ENCODE data around the gene TEDC1.

TEDC1 gene

GRCh38 chr14:105474483-105475268, 16.4 kb upstream of the TEDC1 start, which contains the start of gene CRIP2:
Gene CRIP2, plus strand, starts transcription at chr14:105474821. Its CDS starts 42 bp downstream, at chr14:105474863.
- DNase-seq: peak; percentile 63

GRCh38 chr14:105475269-105476096, 15.6 kb upstream of the TEDC1 start:
- no peak for DNase-seq

GRCh38 chr14:105476097-105476830, 14.8 kb upstream of the TEDC1 start:
- no peak for DNase-seq

GRCh38 chr14:105476831-105477659, 14.0 kb upstream of the TEDC1 start:
- no peak for DNase-seq

- DNase-seq: peak; percentile 60
Observed at GRCh38 chr14:105477660-105478397, 13.2 kb upstream of the TEDC1 start.

GRCh38 chr14:105478398-105479251, 12.4 kb upstream of the TEDC1 start:
- DNase-seq: no peak

- DNase-seq: no peak
Observed at GRCh38 chr14:105479431-105480158, 11.5 kb upstream of the TEDC1 start.

GRCh38 chr14:105480199-105480746, 10.8 kb upstream of the TEDC1 start:
- no peak for DNase-seq

GRCh38 chr14:105480807-105481801, 9.9 kb upstream of the TEDC1 start:
- DNase-seq: peak; percentile 96

- peak; percentile 92 for DNase-seq
Observed at GRCh38 chr14:105481886-105482457, 9.1 kb upstream of the TEDC1 start.

GRCh38 chr14:105482486-105483110, 8.4 kb upstream of the TEDC1 start:
- DNase-seq: no peak

GRCh38 chr14:105483300-105484068, 7.6 kb upstream of the TEDC1 start:
- no peak for DNase-seq

- DNase-seq: peak; percentile 79
Observed at GRCh38 chr14:105484069-105484996, 6.7 kb upstream of the TEDC1 start.

- DNase-seq: no peak
Observed at GRCh38 chr14:105484997-105485393, 6.1 kb upstream of the TEDC1 start.

- DNase-seq: peak; percentile 60
Observed at GRCh38 chr14:105485739-105486162, 5.3 kb upstream of the TEDC1 start.

All from activated T-cell treated with anti-CD3 and anti-CD28 coated beads, Interleukin-2, amount 50 U/mL, for 1 hour (primary cell).